ENCODE measurements around the gene TMEM37. TPM values are rescaled to one million over a fixed set of nuclear protein-coding genes. Genes with fewer than 3 reads are reported as not detected.

TMEM37 gene
- total and polyA plus RNA-seq, 9 of the 15 experiments (the other 6 are each of a cell fraction or from before 2014, with no cell fraction given) = 0.03 to 0.64 (median 0.31) TPM; not detected in 1

GRCh38 chr2:119476301-119477112 lies 44.9 kb downstream of the TMEM37 start (continued):
- peak; percentile 86 for TF ChIP-seq DEAF1 (CRISPR knock-in tag; IDR thresholded peaks at IDR 0.05)
- no peak for TF ChIP-seq YBX1 (IDR thresholded peaks at IDR 0.05)
- no peak for TF ChIP-seq TRIM28 (IDR thresholded peaks at IDR 0.05)
- TF ChIP-seq, protein P1, sequence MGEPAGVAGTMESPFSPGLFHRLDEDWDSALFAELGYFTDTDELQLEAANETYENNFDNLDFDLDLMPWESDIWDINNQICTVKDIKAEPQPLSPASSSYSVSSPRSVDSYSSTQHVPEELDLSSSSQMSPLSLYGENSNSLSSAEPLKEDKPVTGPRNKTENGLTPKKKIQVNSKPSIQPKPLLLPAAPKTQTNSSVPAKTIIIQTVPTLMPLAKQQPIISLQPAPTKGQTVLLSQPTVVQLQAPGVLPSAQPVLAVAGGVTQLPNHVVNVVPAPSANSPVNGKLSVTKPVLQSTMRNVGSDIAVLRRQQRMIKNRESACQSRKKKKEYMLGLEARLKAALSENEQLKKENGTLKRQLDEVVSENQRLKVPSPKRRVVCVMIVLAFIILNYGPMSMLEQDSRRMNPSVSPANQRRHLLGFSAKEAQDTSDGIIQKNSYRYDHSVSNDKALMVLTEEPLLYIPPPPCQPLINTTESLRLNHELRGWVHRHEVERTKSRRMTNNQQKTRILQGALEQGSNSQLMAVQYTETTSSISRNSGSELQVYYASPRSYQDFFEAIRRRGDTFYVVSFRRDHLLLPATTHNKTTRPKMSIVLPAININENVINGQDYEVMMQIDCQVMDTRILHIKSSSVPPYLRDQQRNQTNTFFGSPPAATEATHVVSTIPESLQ (CRISPR knock-in tag; IDR thresholded peaks at IDR 0.05) = 0 out of 2 replicates have a peak, but pooled peaks have one; percentile 34
- TF ChIP-seq ZEB2 (IDR thresholded peaks at IDR 0.05) = no peak
- no peak for TF ChIP-seq TAF15 (IDR thresholded peaks at IDR 0.05; ENCODE audit: low read depth, low read length)
- TF ChIP-seq SLC30A9 (CRISPR knock-in tag; IDR thresholded peaks at IDR 0.05) = no peak
- 0 out of 2 replicates have a peak, but pooled peaks have one; percentile 27 for TF ChIP-seq CREM (IDR thresholded peaks at IDR 0.05; ENCODE audit: low read depth)
- TF ChIP-seq NR1H2 (CRISPR knock-in tag; IDR thresholded peaks at IDR 0.05) = no peak
- no peak for TF ChIP-seq MTF1 (CRISPR knock-in tag; IDR thresholded peaks at IDR 0.05; ENCODE audit: borderline replicate concordance)
- TF ChIP-seq ETV1 (tag; conservative IDR thresholded peaks at IDR 0.05; ENCODE audit: low read depth) = peak; percentile 46; the same call in 1 of the 2 replicates
- TF ChIP-seq HOXB6 (CRISPR knock-in tag; IDR thresholded peaks at IDR 0.05; ENCODE audit: borderline replicate concordance) = no peak
- TF ChIP-seq ZNF224 (CRISPR knock-in tag; IDR thresholded peaks at IDR 0.05) = no peak
- TF ChIP-seq MECOM (CRISPR knock-in tag; IDR thresholded peaks at IDR 0.05) = no peak
- TF ChIP-seq KHSRP (IDR thresholded peaks at IDR 0.05) = no peak
- TF ChIP-seq SMAD3 (CRISPR knock-in tag; conservative IDR thresholded peaks at IDR 0.05) = no peak
- TF ChIP-seq SMARCB1 (IDR thresholded peaks at IDR 0.05; ENCODE audit: insufficient read length, low read depth) = no peak
- TF ChIP-seq TOE1 (IDR thresholded peaks at IDR 0.05; ENCODE audit: borderline replicate concordance) = no peak
- no peak for TF ChIP-seq TOE1 (CRISPR knock-in tag; IDR thresholded peaks at IDR 0.05; ENCODE audit: borderline replicate concordance, low read depth)
- TF ChIP-seq CC2D1A (IDR thresholded peaks at IDR 0.05) = peak; percentile 78
- TF ChIP-seq ZNF41 (CRISPR knock-in tag; conservative IDR thresholded peaks at IDR 0.05) = no peak
- TF ChIP-seq JUND (IDR thresholded peaks at IDR 0.05; ENCODE audit: borderline replicate concordance, low read depth, low read length) = no peak
- TF ChIP-seq JUND (tag; IDR thresholded peaks at IDR 0.05; ENCODE audit: borderline replicate concordance, low read depth, low read length) = no peak
- TF ChIP-seq, protein P2, sequence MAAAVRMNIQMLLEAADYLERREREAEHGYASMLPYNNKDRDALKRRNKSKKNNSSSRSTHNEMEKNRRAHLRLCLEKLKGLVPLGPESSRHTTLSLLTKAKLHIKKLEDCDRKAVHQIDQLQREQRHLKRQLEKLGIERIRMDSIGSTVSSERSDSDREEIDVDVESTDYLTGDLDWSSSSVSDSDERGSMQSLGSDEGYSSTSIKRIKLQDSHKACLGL (CRISPR knock-in tag; IDR thresholded peaks at IDR 0.05; ENCODE audit: borderline replicate concordance, poor library complexity, severe bottlenecking) = no peak
- TF ChIP-seq ZSCAN29 (IDR thresholded peaks at IDR 0.05) = no peak
- no peak for TF ChIP-seq ZNF165 (CRISPR knock-in tag; IDR thresholded peaks at IDR 0.05; ENCODE audit: borderline replicate concordance)
- TF ChIP-seq MAFF (IDR thresholded peaks at IDR 0.05; ENCODE audit: low read length) = no peak
- TF ChIP-seq ZNF23 (CRISPR knock-in tag; IDR thresholded peaks at IDR 0.05) = no peak
- TF ChIP-seq CBFA2T2 (conservative IDR thresholded peaks at IDR 0.05) = no peak

Data from K562 (cell line).